Upper lobe of right lung (tissue), 1 donor: ENCODE results near the gene MYADML2. TPM values are rescaled to one million over a fixed set of nuclear protein-coding genes. Genes with fewer than 3 reads are reported as not detected.
A peak's percentile ranks its signal among the peaks of the same experiment; 100 is the strongest.

ENCODE experiments used
- ATAC-seq: fragments of 200-7000 bp; cut with Tn5 transposase; one replicate; pipeline ENCODE4 v1.9.1; 2020; ENCODE audit warnings: mild to moderate bottlenecking, moderate library complexity
- DNase-seq: peaks from one replicate; pipeline ENCODE4 v3.0.0-alpha.2; 2020
- H3K27ac ChIP-seq: fragments of 200-600 bp; one replicate; pipeline ENCODE4 v1.8.0; 2022
- H3K27me3 ChIP-seq: fragments of 200-600 bp; one replicate; pipeline ENCODE4 v1.8.0; 2022; ENCODE audit warnings: mild to moderate bottlenecking
- H3K36me3 ChIP-seq: fragments of 200-600 bp; one replicate; pipeline ENCODE4 v1.8.0; 2022
- H3K4me1 ChIP-seq: fragments of 200-600 bp; one replicate; pipeline ENCODE4 v1.8.0; 2022
- H3K4me3 ChIP-seq: fragments of 200-600 bp; one replicate; pipeline ENCODE4 v1.8.0; 2022; ENCODE audit warnings: mild to moderate bottlenecking
- H3K9me3 ChIP-seq: fragments of 200-600 bp; one replicate; pipeline ENCODE4 v1.8.0; 2022
- intact Hi-C: fragments of 100-400 bp; cut with DNase I; formaldehyde crosslinking; loops from one replicate; pipeline ENCODE4 v1.11.0; 2022
- total RNA-seq: library from RNA; stranded (reverse); fragmentation: NEBNext Ultra II Directional; extraction: Animal tissue kit (Norgen Biotek cat#: 25700); gene quantifications from one replicate; pipeline ENCODE4 v1.2.1, GENCODE V29; 2021
- TF ChIP-seq, protein P1 (sequence below): fragments of 200-600 bp; IDR thresholded peaks from one replicate; pipeline ENCODE4 v1.8.0; 2022; ENCODE audit warnings: antibody characterized with exemption
- donor health status: DM: no; HTN: yes; CAD: no; lungs with severe emphysema.

The MYADML2 gene
- total RNA-seq, 1 donor from 2014 or later, result not detected

DNA sequence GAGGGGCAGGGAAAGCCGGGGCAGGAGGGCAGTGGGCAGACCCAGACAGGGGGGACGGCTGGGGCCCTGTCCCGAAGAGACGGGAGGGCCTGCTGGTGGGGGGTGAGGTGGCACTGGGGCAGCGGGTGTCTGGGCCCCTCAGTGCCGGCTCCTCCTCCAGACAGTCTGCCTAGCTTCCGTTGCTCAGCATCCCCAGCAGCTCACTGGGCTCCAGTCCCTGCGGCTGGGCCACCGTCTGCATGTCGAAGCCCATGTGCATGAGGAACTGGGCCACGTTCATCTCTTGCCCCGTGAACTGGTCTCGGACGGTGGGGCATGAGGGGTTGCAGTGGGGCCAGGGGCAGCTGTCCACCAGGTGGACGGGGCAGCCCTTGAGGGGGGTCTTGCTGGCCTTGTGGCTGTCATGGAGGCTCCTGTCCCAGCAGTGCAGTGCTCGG, 5.8 kb upstream of the MYADML2 start:
- DNase-seq, result no peak
- intact Hi-C loops, result no loop called here
- H3K9me3 ChIP-seq, result no peaks in the 10 kb centered on the region

DNA sequence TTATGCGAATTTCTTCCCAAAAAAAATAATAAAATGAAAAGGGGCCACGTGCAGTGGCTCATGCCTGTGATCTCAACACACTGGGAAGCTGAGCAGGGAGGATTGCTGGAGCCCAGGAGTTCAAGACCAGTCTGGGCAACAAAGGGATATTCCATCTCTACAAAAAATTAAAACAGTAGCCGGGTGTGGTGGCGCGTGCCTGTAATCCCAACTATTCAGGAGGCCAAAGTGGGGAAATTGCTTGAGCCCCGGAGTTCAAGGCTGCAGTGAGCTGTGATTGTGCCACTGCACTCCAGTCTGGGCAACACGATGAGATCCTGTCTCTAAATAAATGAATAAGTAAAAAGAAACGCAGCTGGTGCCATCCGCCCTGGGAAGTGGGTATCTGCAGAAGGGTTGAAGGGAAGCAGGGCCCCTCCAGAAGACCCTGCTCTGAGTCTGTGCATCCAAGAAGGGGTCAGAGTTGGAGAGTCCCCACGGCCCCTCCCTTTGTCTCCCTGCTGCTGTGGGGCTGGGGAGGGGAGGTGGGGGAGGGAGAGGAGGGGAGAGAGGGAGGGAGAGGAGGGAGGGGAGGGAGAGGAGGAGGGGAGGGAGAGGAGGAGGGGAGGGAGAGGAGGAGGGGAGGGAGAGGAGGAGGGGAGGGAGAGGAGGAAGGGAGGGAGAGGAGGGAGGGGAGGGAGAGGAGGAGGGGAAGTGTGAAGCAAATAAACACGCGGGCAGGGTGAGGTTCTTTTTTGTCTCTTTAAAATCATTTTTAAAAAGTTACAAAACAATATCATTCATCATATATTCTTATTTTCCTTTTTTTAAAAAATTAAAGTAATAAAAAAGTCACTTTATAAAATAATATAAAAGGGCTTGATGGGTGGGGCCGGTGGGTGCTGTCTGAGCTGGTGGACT, 5.0 kb upstream of the MYADML2 start:
- TF ChIP-seq, protein P1, sequence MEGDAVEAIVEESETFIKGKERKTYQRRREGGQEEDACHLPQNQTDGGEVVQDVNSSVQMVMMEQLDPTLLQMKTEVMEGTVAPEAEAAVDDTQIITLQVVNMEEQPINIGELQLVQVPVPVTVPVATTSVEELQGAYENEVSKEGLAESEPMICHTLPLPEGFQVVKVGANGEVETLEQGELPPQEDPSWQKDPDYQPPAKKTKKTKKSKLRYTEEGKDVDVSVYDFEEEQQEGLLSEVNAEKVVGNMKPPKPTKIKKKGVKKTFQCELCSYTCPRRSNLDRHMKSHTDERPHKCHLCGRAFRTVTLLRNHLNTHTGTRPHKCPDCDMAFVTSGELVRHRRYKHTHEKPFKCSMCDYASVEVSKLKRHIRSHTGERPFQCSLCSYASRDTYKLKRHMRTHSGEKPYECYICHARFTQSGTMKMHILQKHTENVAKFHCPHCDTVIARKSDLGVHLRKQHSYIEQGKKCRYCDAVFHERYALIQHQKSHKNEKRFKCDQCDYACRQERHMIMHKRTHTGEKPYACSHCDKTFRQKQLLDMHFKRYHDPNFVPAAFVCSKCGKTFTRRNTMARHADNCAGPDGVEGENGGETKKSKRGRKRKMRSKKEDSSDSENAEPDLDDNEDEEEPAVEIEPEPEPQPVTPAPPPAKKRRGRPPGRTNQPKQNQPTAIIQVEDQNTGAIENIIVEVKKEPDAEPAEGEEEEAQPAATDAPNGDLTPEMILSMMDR, result no peak
- Histone ChIP-seq H3K27ac (no peak overlapping the region), H3K4me3 (no peak overlapping the region), H3K36me3 (no peaks in the 10 kb centered on the region), H3K9me3 (no peaks in the 10 kb centered on the region), H3K27me3 (no peaks in the 10 kb centered on the region), H3K4me1 (no peaks in the 10 kb centered on the region)
- ATAC-seq (no peak), DNase-seq (no peak)
- intact Hi-C loops, result no loop called here

More for the DNA sequence above, 5.8 kb upstream of the MYADML2 start:
- H3K27ac ChIP-seq, result no peak overlapping the region
- H3K4me3 ChIP-seq, result no peak overlapping the region
- TF ChIP-seq, protein P1, result no peak
- peaks cover 2% of the 10 kb centered on the region for H3K27me3 ChIP-seq
- H3K4me1 ChIP-seq, result no peaks in the 10 kb centered on the region
- H3K36me3 ChIP-seq, result no peaks in the 10 kb centered on the region
- ATAC-seq, result peak; percentile 4

DNA sequence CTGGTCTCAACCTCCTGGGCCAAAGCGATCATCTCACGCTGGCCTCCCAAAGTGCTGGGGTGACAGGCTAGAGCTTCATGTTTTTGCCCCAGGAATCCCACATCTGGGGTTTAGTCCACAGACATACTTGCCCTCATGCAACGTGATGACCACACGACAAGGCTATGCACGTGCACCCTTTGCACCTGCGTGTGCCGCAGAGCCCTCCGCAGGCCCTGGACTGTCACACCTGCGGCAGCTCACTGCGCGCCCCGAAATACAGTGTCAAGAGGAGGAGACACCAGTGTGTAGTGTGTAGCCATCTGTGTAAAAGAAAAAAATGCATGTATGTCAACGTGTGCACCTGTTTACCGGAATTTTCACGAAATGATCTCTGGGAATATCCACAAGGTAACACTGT, 3.5 kb upstream of the MYADML2 start:
- no peak overlapping the region for H3K4me3 ChIP-seq
- intact Hi-C loops, result no loop called here
- TF ChIP-seq, protein P1, result no peak

GRCh38 chr17:81948635-81949378, 1.8 kb upstream of the MYADML2 start:
- H3K4me1 ChIP-seq, result no peaks in the 10 kb centered on the region
- no peak overlapping the region for H3K27ac ChIP-seq
- no peak overlapping the region for H3K4me3 ChIP-seq
- H3K9me3 ChIP-seq, result no peaks in the 10 kb centered on the region
- intact Hi-C loops, result no loop called here
- DNase-seq (no peak), ATAC-seq (peak; percentile 24)
- TF ChIP-seq, protein P1, result no peak
- H3K27me3 ChIP-seq, result no peaks in the 10 kb centered on the region
- H3K36me3 ChIP-seq, result no peaks in the 10 kb centered on the region

More for the DNA sequence above, 3.5 kb upstream of the MYADML2 start:
- Histone ChIP-seq H3K27ac (no peak overlapping the region), H3K4me1 (no peaks in the 10 kb centered on the region), H3K36me3 (no peaks in the 10 kb centered on the region), H3K27me3 (no peaks in the 10 kb centered on the region), H3K9me3 (no peaks in the 10 kb centered on the region)
- ATAC-seq (no peak), DNase-seq (no peak)

DNA sequence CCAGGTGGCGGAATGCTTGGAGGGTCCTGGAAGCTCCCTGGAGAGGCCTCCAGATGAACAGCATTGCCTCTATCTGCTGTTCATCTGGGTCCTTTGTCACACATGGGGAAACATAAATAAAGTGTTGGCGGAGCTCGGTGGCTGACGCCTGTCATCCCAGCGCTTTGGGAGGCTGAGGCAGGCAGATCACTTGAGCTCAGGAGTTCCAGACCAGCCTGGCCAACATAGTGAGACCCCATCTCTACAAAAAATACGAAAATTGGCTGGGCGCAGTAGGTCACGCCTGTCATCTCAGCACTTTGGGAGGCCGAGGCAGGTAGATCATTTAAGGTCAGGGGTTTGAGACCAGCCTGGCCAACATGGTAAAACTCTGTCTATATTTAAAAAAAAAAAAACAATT, 2.2 kb downstream of the MYADML2 start:
- no peaks in the 10 kb centered on the region for H3K9me3 ChIP-seq
- intact Hi-C loops, result no loop called here
- TF ChIP-seq, protein P1, result no peak
- ATAC-seq (no peak), DNase-seq (no peak)
- no peak overlapping the region for H3K27ac ChIP-seq
- no peak overlapping the region for H3K4me3 ChIP-seq
- H3K4me1 ChIP-seq, result no peaks in the 10 kb centered on the region
- no peaks in the 10 kb centered on the region for H3K36me3 ChIP-seq
- peaks cover 12% of the 10 kb centered on the region for H3K27me3 ChIP-seq
